Lung (tissue), 12 donors: ENCODE measurements around the gene STARD8. TPM values are rescaled to one million over a fixed set of nuclear protein-coding genes. Genes with fewer than 3 reads are reported as not detected.

Source experiments
- ATAC-seq: fragments of 200-7000 bp; cut with Tn5 transposase; one replicate; pipeline ENCODE4 v1.9.1; 2020; ENCODE audit warnings: moderate number of reproducible peaks; ENCODE audit not compliant: insufficient read depth, low FRiP score
- DNase-seq, 3 donors: peaks; one replicate each; pipeline ENCODE4 v3.0.0-alpha.2; 2013 to 2017
- H3K27ac ChIP-seq, 2 donors: one replicate each; pipeline ENCODE4 v1.5.1; 2013; ENCODE audit warnings: mild to moderate bottlenecking in 2 of 2, moderate library complexity in 2 of 2, control low read depth in 1 of 2, inconsistent platforms in 1 of 2, low read depth in 1 of 2, low read length in 1 of 2
- H3K27me3 ChIP-seq, 3 donors: one replicate each; pipeline ENCODE4 v1.5.1; 2013; ENCODE audit warnings: low read length in 2 of 3; ENCODE audit not compliant: control insufficient read depth in 3 of 3, insufficient read depth in 3 of 3
- H3K36me3 ChIP-seq, 4 donors: one replicate each; pipeline ENCODE4 v1.5.1; 2013; ENCODE audit warnings: low read length in 4 of 4, mild to moderate bottlenecking in 1 of 4, moderate library complexity in 1 of 4; ENCODE audit not compliant: control insufficient read depth in 4 of 4, insufficient read depth in 4 of 4
- H3K4me1 ChIP-seq, 5 donors: one replicate each; pipeline ENCODE4 v1.5.1; 2013; ENCODE audit warnings: low read length in 5 of 5, mild to moderate bottlenecking in 2 of 5, moderate library complexity in 1 of 5; ENCODE audit not compliant: control insufficient read depth in 5 of 5, insufficient read depth in 5 of 5
- H3K4me3 ChIP-seq: one replicate; pipeline ENCODE4 v1.5.1; 2013; ENCODE audit warnings: mild to moderate bottlenecking, control low read depth, moderate library complexity
- H3K9ac ChIP-seq, 2 donors: one replicate each; pipeline ENCODE4 v1.5.1; 2013; ENCODE audit warnings: low read length in 2 of 2, control low read depth in 1 of 2; ENCODE audit not compliant: insufficient read depth in 1 of 2
- H3K9me3 ChIP-seq, 4 donors: one replicate each; pipeline ENCODE4 v1.5.1; 2013; ENCODE audit warnings: low read length in 3 of 4, mild to moderate bottlenecking in 1 of 4, moderate library complexity in 1 of 4; ENCODE audit not compliant: control insufficient read depth in 4 of 4, insufficient read depth in 3 of 4
- WGBS, 2 donors: extraction: QIAGEN DNeasy Blood & Tissue Kit; methylation state at CpG; one replicate each; pipeline ENCODE4 v1.1.7; 2013; 5-methylcytosine and 5-hydroxymethylcytosine counted together
- polyA plus RNA-seq, 2 donors: library from polyadenylated mRNA; stranded (reverse); fragments of 200-250 nt; gene quantifications; one replicate each; pipeline ENCODE4 v1.2.1, GENCODE V29; 2013
- total RNA-seq, 2 donors: library from RNA; depleted of rRNA in 1 of 2; stranded (reverse); fragments of >200 nt in 1 of 2; gene quantifications; one replicate each; pipeline ENCODE4 v1.2.1, GENCODE V29; 2014 to 2021
- TF ChIP-seq, protein P1 (sequence below): IDR thresholded peaks from 2 replicates; pipeline ENCODE4 v1.5.1; 2012; ENCODE audit warnings: mild to moderate bottlenecking; ENCODE audit errors: control extremely low read depth, extremely low read depth
- donor health status: control.
- donor health status: control.
- donor health status: Bipolar disorder and iron deficiency.
- donor health status: healthy.
- donor health status: DM: yes; HTN: yes; CAD: no.

STARD8 gene
- total and polyA plus RNA-seq, 4 donors, result 5.7 to 20.2 (median 18.5) TPM

DNA sequence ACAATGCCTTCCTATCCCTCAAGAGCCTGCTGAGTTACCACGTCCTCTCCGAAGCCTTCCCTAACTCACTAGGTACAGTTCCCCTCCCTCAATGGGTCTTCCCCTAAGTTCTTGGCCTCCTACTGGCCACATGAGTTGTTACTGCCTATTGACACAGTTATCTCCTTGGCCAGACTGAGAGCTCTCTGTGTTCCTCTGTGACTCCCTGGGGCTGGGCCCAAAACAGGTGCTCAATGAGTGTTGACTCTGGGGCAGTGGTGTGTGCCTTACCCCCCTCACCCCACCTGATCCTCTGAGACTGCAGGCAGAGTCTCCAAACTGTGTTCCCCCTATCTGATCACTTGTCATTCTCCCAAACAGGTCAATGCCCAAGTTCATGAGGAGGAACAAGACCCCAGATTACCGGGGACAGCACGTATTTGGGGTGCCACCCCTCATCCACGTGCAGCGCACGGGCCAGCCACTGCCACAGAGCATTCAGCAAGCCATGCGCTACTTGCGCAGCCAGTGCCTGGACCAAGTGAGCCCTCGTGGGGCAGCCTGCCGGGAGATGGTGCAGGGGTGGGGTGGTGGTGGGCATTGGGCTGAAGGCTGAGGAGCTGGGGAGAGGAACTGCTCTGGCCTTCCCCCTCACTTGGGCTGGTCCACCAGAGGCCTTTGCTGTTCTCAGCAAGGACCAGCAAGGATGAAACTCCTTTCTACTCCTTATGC lies 72.6 kb downstream of the STARD8 start:
- no peak overlapping the region for H3K27ac ChIP-seq
- H3K4me3 ChIP-seq, result no peak overlapping the region
- no peak overlapping the region for H3K9ac ChIP-seq
- H3K27me3 ChIP-seq, result peaks cover 0 to 5% (median 0%) of the 10 kb centered on the region in 3 donors
- H3K4me1 ChIP-seq, result peaks cover 0 to 3% (median 0%) of the 10 kb centered on the region in 5 donors
- TF ChIP-seq, protein P1, sequence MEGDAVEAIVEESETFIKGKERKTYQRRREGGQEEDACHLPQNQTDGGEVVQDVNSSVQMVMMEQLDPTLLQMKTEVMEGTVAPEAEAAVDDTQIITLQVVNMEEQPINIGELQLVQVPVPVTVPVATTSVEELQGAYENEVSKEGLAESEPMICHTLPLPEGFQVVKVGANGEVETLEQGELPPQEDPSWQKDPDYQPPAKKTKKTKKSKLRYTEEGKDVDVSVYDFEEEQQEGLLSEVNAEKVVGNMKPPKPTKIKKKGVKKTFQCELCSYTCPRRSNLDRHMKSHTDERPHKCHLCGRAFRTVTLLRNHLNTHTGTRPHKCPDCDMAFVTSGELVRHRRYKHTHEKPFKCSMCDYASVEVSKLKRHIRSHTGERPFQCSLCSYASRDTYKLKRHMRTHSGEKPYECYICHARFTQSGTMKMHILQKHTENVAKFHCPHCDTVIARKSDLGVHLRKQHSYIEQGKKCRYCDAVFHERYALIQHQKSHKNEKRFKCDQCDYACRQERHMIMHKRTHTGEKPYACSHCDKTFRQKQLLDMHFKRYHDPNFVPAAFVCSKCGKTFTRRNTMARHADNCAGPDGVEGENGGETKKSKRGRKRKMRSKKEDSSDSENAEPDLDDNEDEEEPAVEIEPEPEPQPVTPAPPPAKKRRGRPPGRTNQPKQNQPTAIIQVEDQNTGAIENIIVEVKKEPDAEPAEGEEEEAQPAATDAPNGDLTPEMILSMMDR, result no peak
- H3K36me3 ChIP-seq, result peaks cover 0 to 19% (median 5%) of the 10 kb centered on the region in 4 donors
- DNase-seq (peak in 1 of 3 donors; percentile 14), ATAC-seq (no peak)
- 83 to 89% methylated on average over 10 to 11 of the region's 11 CpGs for WGBS, 2 donors
- H3K9me3 ChIP-seq, result peaks cover 0 to 6% (median 0%) of the 10 kb centered on the region in 4 donors

DNA sequence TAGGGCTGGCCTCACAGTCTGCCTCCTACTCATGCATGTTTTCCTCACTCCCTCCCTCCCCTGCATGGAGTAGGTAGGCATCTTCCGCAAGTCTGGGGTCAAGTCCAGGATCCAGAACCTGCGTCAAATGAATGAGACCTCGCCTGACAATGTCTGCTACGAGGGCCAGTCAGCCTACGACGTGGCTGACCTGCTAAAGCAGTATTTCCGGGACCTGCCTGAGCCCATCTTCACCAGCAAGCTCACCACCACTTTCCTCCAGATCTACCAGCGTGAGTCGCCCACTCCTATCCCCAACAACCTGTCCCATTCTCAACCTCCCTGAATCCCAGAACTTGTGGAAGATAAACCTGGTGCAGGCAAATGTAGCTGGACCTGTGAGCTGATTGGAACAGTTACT lies 73.4 kb downstream of the STARD8 start:
- TF ChIP-seq, protein P1, result no peak
- peaks cover 0 to 19% (median 4%) of the 10 kb centered on the region in 4 donors for H3K36me3 ChIP-seq
- no peak for DNase-seq

DNA sequence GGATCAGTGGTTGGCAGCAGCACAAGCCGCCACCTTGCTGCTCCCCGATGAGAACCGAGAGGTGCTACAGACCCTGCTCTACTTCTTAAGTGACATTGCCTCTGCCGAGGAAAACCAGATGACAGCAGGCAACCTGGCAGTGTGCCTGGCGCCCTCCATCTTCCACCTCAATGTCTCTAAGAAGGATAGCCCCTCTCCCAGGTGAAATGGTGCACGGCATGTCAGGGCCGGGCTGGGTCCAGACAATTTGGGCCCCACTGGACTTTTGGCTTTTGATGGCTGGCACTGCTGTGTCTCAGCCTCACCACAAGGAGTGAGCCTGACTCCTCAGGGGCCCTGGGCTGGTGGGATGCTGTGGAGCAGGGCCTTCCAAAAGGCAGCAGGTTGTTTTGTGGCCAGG lies 74.1 kb downstream of the STARD8 start:
- ATAC-seq (no peak), DNase-seq (no peak)
- no peak overlapping the region for H3K4me3 ChIP-seq
- 85 to 94% methylated on average over 7 of the region's 7 CpGs for WGBS, 2 donors
- H3K4me1 ChIP-seq, result peaks cover 0 to 3% (median 0%) of the 10 kb centered on the region in 5 donors
- H3K27ac ChIP-seq, result no peak overlapping the region
- peaks cover 0 to 5% (median 0%) of the 10 kb centered on the region in 3 donors for H3K27me3 ChIP-seq
- TF ChIP-seq, protein P1, result no peak
- no peak overlapping the region for H3K9ac ChIP-seq
- peaks cover 0 to 19% (median 4%) of the 10 kb centered on the region in 4 donors for H3K36me3 ChIP-seq
- H3K9me3 ChIP-seq, result peaks cover 0 to 6% (median 0%) of the 10 kb centered on the region in 4 donors

More for the DNA sequence above, 73.4 kb downstream of the STARD8 start:
- 89 to 99% methylated on average over 9 of the region's 9 CpGs for WGBS, 2 donors
- H3K4me1 ChIP-seq, result peaks cover 0 to 3% (median 0%) of the 10 kb centered on the region in 5 donors
- H3K9ac ChIP-seq, result no peak overlapping the region
- H3K27ac ChIP-seq, result no peak overlapping the region
- H3K4me3 ChIP-seq, result no peak overlapping the region
- peaks cover 0 to 5% (median 0%) of the 10 kb centered on the region in 3 donors for H3K27me3 ChIP-seq
- peaks cover 0 to 6% (median 0%) of the 10 kb centered on the region in 4 donors for H3K9me3 ChIP-seq
- no peak for ATAC-seq
